HT1080 (cell line): ENCODE results near the gene PHAF1. TPM values are rescaled to one million over a fixed set of nuclear protein-coding genes. Genes with fewer than 3 reads are reported as not detected.

Source experiments
- DNase-seq: peaks from one replicate; pipeline ENCODE4 v3.0.0-alpha.2; 2015; ENCODE audit warnings: low read depth
- total RNA-seq: library from RNA; depleted of rRNA; stranded (reverse); fragments of >200 nt; shearing (Covaris generic); gene quantifications from 2 replicates; pipeline ENCODE4 v1.2.3, GENCODE V29; 2014

Gene PHAF1
- total RNA-seq, 1 experiment from 2014 or later = 23.8 TPM

DNA sequence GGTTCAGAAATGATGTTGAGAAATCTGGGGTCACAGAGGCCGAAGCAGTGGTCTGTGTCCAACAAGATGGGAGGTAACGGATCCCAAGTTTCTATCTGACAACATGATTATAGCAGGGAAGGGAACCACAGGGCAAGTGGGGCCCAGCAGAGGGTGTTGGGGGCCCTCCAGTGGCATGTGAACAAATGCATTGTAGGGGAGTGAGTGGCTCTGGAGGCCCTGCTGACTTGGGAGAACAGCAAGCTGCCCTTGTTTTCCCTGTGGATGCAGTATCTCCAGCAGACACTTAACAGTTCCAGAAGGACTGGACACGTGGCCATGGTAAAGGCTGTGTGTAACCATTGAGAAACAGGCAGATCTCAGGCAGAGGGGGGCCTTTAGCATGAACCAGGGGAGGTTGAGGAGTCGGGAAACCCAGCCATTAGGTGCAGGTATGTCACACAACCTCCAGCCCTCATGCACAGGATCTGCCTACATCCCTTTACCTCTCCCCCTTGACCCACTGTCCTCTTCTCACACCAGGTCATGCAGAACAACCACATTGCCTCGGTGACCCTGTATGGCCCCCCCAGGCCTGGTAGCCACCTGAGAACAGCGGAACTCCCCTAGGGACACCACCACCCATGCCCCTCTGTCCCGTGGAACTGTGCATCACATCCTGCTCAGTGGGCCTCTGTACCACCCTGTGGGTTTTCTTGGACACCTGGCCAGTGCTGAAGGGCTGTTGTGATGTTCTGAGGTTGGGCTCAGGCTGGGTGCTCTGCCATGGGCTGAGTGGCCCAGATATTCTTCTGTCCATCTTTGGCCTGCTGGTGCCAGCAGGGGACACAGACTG lies 37.0 kb downstream of the PHAF1 start:
- DNase-seq = no peak

DNA sequence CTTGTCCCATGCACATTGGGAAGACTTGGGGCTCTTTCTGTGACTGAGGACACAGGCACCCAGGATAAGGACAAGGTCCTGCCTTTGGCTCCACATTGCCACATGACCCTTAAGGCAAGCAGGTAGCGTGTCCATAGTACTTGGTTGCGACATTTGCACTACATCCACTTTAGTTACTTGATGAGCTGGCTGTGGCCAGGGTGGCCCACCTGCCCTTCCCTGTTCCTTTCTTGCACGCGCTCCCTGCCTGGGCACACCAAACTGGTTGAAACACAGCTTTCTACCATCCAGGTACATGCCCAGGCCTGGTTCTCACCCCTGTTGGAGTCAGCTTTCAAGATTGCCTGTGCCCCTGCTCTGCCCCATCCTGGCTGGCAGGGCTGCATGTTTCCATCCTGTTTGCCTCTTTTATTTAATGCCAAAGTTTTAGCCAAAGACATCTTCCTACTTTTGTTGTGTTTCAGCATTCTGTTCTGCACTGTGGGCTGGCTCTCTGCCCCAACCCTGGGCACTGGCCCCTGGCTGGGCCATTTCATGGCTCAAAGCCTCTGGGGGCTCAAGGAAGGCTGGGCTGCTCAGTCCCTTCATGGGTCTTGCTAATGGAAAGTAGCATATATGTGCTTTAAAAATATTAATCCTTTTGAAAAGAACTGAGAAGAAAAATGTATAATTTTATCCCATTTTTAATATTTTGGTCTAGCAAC lies 37.8 kb downstream of the PHAF1 start:
- no peak for DNase-seq

DNA sequence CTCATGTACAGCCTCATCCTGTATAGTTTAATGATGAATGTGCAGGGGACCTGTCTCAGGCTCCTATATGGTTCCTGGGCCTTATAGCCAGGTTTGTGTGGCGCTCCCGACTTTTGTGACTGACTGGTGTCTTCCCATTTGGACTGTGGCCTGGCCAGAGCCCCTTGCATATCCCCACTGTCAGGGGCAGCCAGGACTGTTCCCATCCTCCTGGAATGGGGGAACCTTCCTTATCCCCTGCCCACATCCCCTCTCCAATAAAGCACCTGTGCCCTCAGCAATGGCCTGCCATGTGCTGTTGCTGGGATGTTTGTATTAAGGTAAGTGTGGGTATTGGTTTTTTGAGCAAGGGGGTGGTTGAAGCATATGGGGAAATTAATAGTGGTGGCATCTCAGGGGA lies 38.5 kb downstream of the PHAF1 start:
- no peak for DNase-seq

DNA sequence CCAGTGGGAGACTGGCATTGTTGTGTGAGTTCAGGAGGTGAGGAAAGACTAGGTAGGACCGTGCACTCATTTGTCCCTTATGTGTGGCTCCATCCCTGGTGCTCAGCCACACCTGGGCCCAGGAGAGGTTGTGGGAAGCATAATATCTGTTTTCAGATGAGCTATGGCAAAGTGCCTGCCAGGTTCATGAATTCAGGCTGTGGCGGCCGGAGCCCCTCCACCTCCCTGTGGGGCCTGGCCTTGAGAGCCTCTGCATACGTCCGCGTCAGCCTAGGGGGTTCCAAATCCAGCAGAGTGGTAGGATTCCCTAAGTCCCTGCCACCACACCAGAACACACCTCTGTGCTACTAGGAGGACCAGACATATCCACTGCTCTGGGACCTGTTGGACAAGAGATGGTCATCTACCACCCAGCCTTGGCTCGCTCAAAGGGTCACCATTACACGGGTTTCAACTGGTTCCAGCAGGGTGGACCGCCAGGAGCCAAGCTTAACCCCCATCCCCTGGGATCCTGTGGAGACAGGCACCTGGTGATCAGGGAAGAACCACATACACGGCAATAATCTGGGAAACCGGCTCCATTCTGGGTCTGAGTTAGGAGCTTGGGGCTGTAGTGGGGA lies 39.0 kb downstream of the PHAF1 start:
- DNase-seq = no peak

DNA sequence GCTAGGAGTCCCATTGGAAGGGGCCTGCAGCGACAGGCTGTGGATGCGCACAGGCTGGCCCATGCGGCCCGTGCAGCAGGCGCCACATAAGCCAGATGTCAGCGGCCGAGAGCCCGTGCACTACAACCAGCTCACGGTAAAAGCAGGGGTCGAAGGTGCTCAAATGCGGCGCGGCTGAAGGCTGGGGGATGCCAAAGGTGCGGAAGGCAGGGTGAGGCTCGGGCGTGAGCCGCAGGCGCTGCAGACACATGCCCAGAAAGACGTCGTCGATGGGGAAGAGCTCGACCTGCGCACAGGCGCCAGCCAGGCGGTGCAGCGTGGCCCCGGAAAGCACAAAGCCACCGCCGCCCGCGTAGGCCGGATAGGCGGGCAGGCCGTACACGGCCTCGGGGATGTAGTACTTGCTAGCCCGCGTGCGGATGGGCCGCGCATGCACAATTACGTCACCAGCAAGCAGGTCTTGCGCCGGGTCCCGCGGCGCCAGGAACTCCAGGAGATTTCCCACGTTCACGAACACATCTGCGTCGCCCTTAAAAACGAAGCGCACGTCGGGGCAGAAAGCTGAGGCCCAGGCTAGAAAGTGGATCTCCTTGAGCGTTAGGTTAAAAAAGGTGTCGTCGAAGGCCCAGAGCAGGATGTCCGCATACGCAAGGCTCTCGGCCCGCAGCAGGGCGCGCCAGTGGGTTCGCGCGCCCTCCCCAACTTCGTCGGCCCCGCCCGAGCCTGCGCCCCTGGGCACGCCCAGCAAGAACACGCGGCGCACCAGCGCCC lies 39.7 kb downstream of the PHAF1 start:
- DNase-seq = no peak

DNA sequence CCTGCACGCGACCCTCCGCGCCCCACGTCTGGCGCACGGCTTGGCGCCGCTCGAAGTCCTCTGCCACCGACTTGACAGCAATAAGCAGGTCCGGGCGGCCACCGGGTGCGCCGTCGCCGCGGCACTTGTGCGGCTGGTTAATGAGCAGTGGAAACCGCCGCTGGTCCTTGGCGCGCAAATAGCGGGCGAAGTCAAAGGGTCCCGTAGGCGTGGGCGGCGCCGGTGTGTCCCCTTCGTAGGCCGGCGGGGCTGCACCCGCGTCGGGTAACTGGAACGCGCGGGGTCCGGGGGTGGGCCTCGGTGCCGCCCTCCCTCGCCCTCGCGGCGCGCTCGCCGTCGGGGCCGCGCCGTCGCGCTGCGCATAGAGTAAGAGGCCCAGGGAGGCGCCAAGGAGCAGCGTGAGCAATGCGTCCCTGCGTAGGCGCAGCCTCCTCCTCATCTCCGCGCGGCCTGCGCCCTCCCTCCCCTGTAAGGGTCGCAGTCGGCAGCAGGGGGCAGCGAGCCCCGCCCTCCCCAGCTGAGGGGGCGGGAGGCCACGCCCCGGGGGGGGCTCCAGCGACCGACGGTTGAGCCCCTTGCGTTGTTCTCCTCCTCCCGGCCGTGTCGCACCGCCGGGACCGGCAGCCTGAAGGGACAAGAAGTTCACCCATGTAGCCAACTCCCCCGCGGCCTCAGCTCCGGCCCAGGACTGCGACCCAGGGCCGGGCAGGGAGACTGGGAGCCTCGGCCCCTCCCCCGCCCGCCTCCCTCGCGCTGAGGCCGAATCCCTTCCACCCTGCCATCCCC lies 40.5 kb downstream of the PHAF1 start:
- no peak for DNase-seq

DNA sequence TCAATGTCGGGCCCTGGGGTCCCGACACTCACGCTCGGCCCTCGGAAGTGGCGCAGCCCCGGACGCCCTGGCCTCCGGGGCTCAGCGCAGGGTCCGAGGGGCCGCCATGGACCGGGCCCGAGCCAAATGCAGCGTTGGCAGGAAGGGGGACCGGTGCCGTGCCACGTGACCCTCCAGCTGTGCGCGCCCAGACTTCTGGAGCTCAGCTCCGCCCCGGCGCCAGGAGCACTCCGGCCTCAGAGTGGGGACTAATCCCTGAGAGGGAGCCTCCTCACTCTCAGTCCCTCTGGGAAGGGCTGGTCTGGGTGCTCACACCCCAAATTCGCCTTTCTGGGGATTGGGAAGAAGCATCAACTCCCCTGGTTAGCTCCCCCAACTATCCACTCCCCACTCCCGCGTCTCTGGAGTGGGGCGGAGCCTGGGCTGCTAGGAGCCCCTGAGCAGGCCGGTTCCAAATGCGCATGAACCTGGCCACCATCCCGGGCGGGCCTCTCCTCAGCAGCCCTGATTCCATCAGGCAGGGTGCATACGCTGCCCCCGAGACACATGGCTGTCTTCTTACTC lies 41.2 kb downstream of the PHAF1 start, which contains the start of gene B3GNT9:
B3GNT9 (minus strand) TSS at position 166 of the 564 bp plus-strand sequence. CDS start 513 bp downstream, outside the sequence.
- peak; percentile 26 for DNase-seq

DNA sequence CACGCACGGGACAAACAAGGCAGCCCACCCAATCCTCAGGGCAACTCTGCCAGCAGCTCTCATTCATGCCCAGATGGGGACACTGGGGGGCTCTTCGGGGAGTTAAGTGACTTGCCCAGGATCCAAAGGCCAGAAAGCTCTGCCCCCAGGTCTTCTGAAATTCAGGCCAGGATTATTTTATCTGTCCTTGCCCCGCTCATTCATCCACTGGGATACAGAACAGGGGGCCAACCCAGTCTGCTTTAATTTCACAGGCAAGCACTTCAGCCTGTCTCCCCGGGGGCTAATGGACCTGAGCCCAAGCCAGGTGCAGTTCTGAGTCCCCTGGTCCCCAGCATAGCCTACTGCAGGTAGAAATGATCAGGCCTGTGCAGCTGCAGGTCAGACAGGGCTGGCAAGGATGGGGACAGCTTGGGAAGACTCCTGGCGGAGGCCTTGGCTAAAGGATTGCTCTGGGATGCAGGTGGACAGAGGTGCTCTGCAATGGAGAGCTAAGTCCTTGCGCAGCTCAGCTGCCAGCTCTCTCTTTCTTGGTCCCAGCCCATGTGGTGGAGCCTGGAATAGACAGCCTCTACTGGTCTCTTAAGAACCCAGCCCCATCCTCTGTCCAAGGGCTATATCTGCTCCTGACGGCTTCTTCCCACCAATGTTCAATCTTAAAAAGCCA lies 41.8 kb downstream of the PHAF1 start:
- no peak for DNase-seq

DNA sequence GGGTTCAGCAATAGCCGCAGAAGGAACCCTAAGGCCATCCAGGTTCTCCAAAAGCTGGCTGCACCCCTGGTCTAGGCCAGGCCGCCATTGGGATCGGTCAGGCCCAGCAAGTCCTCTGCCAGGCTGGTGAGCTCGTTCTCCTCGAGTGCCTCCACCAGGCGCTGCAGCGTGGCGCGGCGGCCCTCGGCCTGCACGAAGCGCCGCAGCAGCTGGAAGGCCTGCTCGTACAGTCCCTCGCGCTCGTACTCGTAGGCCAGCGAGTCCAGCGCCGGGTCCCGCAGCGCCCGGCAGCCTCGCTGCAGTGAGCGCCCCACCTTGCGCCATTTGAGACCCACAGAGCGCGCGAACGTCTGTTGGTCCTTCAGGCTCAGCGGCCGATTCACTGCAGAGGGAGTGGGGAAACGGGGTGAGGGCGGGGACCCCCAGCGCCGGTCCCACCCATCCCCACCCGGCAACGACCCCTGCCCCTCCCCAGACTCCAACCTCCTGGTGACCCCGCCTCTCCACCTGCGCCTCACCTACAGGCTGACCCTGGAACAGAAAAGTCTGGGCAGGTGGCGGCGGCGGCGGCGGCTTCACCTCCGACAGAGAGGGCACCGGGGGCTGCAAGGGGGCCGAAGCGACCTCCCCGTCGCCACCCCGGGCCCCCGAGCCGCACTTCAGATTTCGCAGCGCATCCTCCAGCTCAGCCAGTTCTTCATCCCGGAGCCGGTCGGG lies 45.0 kb downstream of the PHAF1 start:
- no peak for DNase-seq

DNA sequence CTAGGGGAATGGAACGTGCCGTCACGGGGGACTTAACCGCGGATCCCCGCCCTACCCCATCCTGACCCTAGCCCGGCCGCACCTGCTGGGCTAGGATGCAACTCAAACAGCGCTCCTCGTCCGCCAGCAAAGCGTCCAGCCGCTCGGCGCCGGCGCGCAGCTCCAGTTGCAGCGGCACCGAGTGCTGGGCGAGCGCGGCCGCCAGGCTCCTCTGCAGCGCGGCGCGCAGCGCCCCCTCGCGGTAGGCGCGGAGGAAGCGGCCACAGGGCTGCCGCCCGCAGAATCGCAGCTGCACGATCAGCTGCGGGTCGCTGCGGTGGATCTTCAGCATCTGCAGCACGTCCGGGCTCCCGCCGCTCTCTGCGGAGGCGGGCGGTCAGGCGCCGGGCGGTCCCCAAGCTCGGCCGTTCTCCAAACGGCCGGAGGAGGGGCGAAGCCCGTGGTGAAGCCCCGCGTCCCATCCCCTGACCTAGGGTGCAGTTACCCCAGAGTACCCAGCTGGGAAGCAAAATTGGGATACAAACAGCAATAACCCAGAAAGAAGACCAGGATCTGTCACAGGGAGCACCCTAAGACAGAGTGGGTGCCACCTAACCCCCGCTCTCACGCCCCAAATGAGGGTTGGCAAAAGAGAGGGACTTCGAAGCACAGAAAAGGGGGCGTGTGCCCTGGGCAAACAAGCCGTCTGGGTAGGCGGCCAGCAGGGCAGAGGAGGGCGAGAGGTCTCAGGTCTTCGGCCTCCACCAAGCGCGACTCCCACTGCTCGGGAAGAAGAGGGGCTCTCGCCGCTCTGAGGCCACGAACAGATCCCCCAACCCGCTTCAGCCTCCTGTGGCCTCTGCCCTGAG lies 45.8 kb downstream of the PHAF1 start:
- DNase-seq = peak; percentile 32

DNA sequence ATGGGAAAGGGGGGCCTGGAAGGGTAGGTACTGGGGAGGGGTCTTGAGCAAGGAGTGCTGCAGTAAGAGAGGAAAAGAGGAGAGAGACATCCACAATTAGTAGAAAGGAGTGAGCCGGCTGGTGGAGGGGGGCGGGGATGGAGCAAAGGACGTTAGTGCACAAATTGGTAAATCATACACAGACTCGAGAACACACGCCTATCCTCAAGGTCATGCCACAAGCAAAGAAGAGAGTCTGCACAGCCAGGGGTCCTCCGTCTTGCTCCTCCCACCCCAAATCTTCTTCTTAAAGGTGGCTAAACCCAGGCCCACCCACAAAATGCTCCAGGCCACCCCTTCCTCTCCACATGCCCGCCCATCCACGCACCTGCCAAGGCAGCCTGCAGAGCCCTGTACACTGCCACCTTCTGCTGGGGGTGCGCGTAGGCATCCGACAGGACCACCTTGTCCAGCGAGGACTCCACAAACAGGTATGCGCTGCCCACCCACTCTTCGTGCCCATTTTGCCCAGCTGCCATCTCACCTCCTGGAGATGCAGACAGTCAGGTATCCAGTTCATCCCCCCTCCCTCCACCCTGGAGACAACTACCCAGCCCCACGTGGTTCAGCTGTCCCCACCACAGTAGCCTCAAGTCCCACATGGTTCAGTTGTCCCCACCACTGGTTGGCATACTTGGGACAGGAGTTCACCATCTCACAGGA lies 46.6 kb downstream of the PHAF1 start:
- DNase-seq = no peak

DNA sequence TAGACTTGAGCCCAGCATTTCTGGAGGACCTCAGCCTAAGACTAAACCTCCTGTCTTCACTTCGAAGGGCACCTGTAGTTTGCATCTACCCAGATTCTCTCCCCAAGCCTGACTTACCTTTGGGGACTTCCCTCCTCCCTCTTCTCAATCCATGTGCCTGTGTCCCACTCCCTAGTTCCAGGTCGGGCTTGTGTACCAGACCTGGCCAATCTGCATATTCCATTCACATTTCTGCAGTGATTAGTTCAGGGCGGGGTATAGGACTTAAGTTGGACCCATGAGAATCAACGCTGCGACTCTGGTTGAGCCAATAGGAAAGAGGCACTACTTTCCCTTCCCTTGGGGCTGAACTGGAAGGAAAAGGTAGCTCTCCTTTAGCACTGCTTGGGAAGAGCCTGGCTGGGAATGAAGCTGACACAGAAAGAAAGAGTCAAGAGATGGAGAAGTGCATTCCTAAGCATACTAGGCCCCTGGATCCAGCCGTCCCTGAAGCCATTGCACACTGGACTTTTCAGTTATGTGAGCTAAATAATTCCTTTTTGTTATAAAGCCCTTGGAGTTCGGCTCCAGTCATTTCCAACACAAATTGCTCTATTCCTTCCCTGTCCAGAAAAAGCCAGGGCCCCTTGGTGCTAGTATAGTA lies 47.5 kb downstream of the PHAF1 start:
- no peak for DNase-seq

DNA sequence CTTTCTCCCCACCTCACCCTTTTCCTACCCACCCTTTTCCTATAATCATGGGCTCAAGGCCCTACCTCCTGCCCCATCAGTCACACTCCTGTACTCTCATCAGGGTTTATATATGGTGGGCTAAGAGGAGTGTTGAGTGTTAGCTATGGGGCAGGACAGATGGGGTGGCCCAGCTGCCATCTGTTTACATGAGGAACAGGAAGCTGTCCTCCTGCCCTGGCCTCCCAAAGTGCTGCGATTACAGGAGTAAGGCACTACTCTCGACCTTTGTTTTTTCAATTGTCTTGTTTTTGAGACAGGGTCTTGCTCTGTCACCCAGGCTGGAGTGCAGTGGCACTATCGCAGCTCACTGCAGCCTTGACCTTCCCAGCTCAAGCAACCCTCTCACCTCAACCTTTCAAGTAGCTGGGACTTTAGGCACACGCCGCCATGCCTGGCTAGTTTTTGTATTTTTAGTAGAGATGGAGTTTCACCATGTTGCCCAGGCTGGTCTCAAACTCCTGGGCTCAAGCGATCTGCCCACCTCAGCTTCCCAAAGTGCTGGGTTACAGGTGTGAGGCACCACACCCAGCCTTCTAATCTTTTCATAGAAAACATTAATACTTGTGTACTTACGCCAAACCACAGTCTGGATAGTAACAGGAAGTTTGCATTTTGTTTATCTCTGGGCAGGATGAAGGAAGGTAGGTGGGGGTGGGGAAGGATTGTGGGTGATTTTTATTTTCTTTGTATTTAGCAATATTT lies 48.3 kb downstream of the PHAF1 start:
- DNase-seq = no peak

DNA sequence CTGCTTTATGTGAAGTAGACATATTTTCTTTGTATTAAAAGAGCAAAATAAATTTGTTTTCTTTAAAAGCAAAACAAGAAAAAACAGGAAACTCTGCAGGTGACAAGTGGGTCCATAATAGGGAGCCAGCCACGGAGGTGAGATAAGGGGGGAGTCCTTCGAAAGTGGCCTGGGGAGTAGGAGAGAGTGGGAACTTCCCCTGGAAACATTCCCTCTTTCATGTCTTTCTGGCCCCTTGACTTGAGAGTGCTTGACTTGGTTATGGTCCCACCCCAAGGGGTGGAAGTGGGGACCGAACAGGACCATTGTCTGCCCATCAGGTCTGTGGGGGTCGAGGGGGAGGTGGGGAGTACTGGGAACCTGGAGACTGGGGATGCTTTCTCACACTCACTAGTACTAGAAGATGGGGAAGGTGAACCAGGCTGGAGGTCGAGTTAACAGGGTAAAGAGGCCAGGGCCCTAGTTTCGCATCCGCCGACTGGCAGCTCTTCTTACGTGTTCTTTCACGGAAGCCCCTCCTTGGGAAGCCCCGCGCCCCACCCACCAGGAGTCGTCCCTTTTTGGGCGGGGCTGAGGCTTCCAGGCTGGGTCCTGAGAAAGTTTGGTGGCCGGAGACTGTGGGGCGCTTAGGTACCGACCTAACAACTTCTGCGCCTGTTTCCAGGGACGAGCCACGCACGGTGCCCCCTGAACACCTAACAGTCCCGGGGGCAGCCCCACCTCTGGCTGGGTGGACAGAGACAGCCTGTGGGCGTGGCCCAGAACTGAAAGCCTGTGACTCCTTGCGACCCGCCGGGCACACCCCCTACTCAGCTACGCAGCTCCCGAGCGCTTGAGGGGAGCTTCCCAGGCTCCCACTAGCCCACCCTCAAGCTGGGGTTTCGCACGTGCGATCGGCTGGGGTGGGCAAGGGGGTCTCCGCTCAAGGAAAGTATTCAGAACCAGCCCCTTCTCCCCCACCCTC lies 49.2 kb downstream of the PHAF1 start:
- peak; percentile 36 for DNase-seq

DNA sequence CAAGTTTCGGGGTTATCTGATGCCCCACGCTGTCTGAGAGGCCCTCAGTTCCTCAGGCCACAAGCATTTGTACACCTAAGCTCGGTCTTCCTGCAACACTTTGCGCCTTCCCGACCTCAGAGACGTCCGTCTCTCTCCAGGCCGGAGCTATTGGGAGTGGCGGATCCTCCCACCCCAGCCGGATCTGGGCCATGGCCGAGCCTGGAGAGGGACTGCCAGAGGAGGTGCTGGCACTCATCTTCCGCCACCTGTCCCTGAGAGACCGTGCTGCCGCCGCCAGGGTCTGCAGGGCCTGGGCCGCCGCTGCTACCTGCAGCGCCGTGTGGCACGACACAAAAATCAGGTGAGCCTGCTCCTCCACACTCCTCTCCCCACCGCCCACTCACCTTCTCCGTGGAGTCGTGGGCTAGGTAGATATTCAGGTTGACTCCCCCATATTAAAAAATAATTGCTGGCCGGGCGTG lies 51.9 kb downstream of the PHAF1 start:
- no peak for DNase-seq
